SU-DHL-6 (cell line): ENCODE data around the gene PTPN6.
A peak's percentile ranks its signal among the peaks of the same experiment; 100 is the strongest.

Experiments
- H2AFZ ChIP-seq: fragments of 200-600 bp; sonication (generic); 2 replicates; pipeline ENCODE4 v1.6.1; 2014; ENCODE audit warnings: low read depth, mild to moderate bottlenecking, moderate library complexity, mixed read lengths, antibody characterized with exemption, low read length; ENCODE audit not compliant: severe bottlenecking
- H3F3A ChIP-seq: fragments of 200-600 bp; shearing (Covaris generic); 2 replicates; pipeline ENCODE4 v1.6.0; 2016; ENCODE audit warnings: antibody characterized with exemption, mild to moderate bottlenecking; ENCODE audit not compliant: insufficient read depth
- H3K27ac ChIP-seq: fragments of 200-600 bp; sonication (generic); 2 replicates; pipeline ENCODE4 v1.5.1; 2016; ENCODE audit warnings: low read depth, mild to moderate bottlenecking, low read length, moderate library complexity, mixed read lengths
- H3K27me3 ChIP-seq: fragments of 200-600 bp; sonication (generic), shearing (Covaris generic); 2 replicates; pipeline ENCODE4 v1.6.0; 2014; ENCODE audit warnings: mild to moderate bottlenecking, low read length
- H3K36me3 ChIP-seq: fragments of 200-600 bp; sonication (generic); 2 replicates; pipeline ENCODE4 v1.6.1; 2014; ENCODE audit warnings: mild to moderate bottlenecking, low read length, mixed read lengths
- H3K4me2 ChIP-seq: fragments of 300-600, 200-600 bp; shearing (Covaris generic), sonication (generic); 2 replicates; pipeline ENCODE4 v1.6.0; 2014; ENCODE audit warnings: low read length, low read depth, mild to moderate bottlenecking; ENCODE audit not compliant: poor library complexity, severe bottlenecking
- H3K4me3 ChIP-seq: fragments of 200-600 bp; sonication (generic); 2 replicates; pipeline ENCODE4 v1.5.1; 2014; ENCODE audit warnings: antibody characterized with exemption, low read length, mild to moderate bottlenecking, mixed read lengths; ENCODE audit not compliant: insufficient read depth, poor library complexity, severe bottlenecking
- H3K79me2 ChIP-seq: fragments of 200-600 bp; sonication (generic); 2 replicates; pipeline ENCODE4 v1.6.1; 2014; ENCODE audit warnings: mild to moderate bottlenecking, low read length, moderate library complexity; ENCODE audit not compliant: insufficient read depth
- H3K9ac ChIP-seq: fragments of 200-600 bp; sonication (generic); 2 replicates; pipeline ENCODE4 v1.7.0; 2014; ENCODE audit warnings: mild to moderate bottlenecking, low read length
- H3K9me2 ChIP-seq: fragments of 200-600 bp; sonication (generic); replicated peaks from 2 replicates; pipeline ENCODE4 v1.6.1; 2014; ENCODE audit warnings: low read length; ENCODE audit not compliant: insufficient read depth
- H3K9me3 ChIP-seq: fragments of 200-600 bp; sonication (generic); 2 replicates; pipeline ENCODE4 v1.6.1; 2014; ENCODE audit warnings: low read length, mixed read lengths; ENCODE audit not compliant: insufficient read depth
- H4K20me1 ChIP-seq: fragments of 200-600 bp; sonication (generic); 2 replicates; pipeline ENCODE4 v1.6.1; 2014; ENCODE audit warnings: low read depth, mild to moderate bottlenecking, antibody characterized with exemption, low read length, moderate library complexity, mixed read lengths
- EZH2phosphoT487 ChIP-seq: fragments of 200-600 bp; sonication (generic), shearing (Covaris generic); conservative IDR thresholded peaks from 2 replicates; pipeline ENCODE4 v1.6.1; 2018; ENCODE audit warnings: mild to moderate bottlenecking, antibody characterized with exemption, low read length, moderate library complexity, mixed read lengths
- TF ChIP-seq, protein P1 (sequence below): fragments of 200-600 bp; sonication (generic); IDR thresholded peaks from one replicate; pipeline ENCODE4 v1.5.1; 2017; ENCODE audit warnings: antibody characterized with exemption, mild to moderate bottlenecking, low read length, moderate library complexity; ENCODE audit not compliant: insufficient read depth, poor library complexity, severe bottlenecking

PTPN6 gene

DNA sequence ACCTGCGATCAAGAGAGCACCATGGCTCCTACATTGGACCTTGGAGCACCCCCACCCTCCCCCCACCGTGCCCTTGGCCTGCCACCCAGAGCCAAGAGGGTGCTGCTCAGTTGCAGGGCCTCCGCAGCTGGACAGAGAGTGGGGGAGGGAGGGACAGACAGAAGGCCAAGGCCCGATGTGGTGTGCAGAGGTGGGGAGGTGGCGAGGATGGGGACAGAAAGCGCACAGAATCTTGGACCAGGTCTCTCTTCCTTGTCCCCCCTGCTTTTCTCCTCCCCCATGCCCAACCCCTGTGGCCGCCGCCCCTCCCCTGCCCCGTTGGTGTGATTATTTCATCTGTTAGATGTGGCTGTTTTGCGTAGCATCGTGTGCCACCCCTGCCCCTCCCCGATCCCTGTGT lies 9.4 kb upstream of the PTPN6 start:
- no peaks in the 10 kb centered on the region for H3K36me3 ChIP-seq
- no peak for TF ChIP-seq EZH2phosphoT487
- TF ChIP-seq, protein P1, sequence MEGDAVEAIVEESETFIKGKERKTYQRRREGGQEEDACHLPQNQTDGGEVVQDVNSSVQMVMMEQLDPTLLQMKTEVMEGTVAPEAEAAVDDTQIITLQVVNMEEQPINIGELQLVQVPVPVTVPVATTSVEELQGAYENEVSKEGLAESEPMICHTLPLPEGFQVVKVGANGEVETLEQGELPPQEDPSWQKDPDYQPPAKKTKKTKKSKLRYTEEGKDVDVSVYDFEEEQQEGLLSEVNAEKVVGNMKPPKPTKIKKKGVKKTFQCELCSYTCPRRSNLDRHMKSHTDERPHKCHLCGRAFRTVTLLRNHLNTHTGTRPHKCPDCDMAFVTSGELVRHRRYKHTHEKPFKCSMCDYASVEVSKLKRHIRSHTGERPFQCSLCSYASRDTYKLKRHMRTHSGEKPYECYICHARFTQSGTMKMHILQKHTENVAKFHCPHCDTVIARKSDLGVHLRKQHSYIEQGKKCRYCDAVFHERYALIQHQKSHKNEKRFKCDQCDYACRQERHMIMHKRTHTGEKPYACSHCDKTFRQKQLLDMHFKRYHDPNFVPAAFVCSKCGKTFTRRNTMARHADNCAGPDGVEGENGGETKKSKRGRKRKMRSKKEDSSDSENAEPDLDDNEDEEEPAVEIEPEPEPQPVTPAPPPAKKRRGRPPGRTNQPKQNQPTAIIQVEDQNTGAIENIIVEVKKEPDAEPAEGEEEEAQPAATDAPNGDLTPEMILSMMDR: no peak
- H3K27ac ChIP-seq: no peak overlapping the region

DNA sequence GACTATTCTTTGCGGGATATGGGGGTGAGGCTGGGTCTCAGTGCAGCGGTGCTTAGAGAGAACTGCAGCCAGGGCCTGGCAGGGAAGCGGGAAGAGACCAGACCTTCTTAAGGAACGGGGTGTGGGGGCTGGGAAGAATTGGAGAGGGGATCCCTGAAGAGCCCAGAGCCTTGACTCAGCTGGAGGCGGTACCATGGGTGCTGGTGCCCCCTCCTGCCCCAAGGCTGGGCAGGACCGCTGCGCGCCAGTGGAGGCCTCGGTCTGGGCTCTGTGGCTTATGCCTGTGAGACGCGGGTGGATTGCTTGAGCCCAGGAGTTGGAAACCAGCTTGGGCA lies 8.9 kb upstream of the PTPN6 start:
- Histone ChIP-seq H2AFZ (no peak overlapping the region), H3K27me3 (no peaks in the 10 kb centered on the region), H3K9me2 (no peaks in the 10 kb centered on the region), H3K9ac (no peak overlapping the region), H3K4me2 (no peak overlapping the region), H3K36me3 (no peaks in the 10 kb centered on the region), H3K27ac (no peak overlapping the region), H3K79me2 (no peaks in the 10 kb centered on the region), H3K4me3 (no peak overlapping the region), H4K20me1 (no peaks in the 10 kb centered on the region), H3K9me3 (no peaks in the 10 kb centered on the region), H3F3A (peaks cover 31% of the 10 kb centered on the region)
- TF ChIP-seq EZH2phosphoT487: no peak
- TF ChIP-seq, protein P1: no peak

More for the DNA sequence above, 9.4 kb upstream of the PTPN6 start:
- no peaks in the 10 kb centered on the region for H3K9me2 ChIP-seq
- peaks cover 27% of the 10 kb centered on the region for H3F3A ChIP-seq
- no peak overlapping the region for H3K9ac ChIP-seq
- no peak overlapping the region for H3K4me2 ChIP-seq
- H3K4me3 ChIP-seq: no peak overlapping the region
- no peaks in the 10 kb centered on the region for H3K27me3 ChIP-seq
- no peaks in the 10 kb centered on the region for H4K20me1 ChIP-seq
- no peaks in the 10 kb centered on the region for H3K9me3 ChIP-seq
- no peaks in the 10 kb centered on the region for H3K79me2 ChIP-seq
- no peak overlapping the region for H2AFZ ChIP-seq

DNA sequence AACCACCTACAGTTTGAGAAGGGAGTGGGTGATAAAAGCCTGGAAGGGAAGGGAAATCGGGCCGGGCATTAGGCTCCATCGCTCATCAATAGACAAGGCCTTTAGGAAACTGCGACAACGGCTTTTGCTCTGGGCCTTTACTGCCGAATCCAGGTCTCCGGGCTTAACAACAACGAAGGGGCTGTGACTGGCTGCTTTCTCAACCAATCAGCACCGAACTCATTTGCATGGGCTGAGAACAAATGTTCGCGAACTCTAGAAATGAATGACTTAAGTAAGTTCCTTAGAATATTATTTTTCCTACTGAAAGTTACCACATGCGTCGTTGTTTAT lies 7.8 kb upstream of the PTPN6 start:
- H3K27ac ChIP-seq: peak overlapping the region; percentile 82
- H3K9me2 ChIP-seq: no peaks in the 10 kb centered on the region
- H3K4me3 ChIP-seq: no peak overlapping the region
- H3K79me2 ChIP-seq: no peaks in the 10 kb centered on the region
- no peak for TF ChIP-seq EZH2phosphoT487
- TF ChIP-seq, protein P1: no peak
- H3K9ac ChIP-seq: peak overlapping the region; percentile 74
- H3K9me3 ChIP-seq: no peaks in the 10 kb centered on the region
- no peaks in the 10 kb centered on the region for H3K36me3 ChIP-seq
- no peaks in the 10 kb centered on the region for H3K27me3 ChIP-seq
- H2AFZ ChIP-seq: no peak overlapping the region
- H4K20me1 ChIP-seq: no peaks in the 10 kb centered on the region
- H3K4me2 ChIP-seq: peak overlapping the region; percentile 82
- peaks cover 28% of the 10 kb centered on the region for H3F3A ChIP-seq
